RWPE1 (cell line): ENCODE data around the gene WNT9A.
A peak's percentile ranks its signal among the peaks of the same experiment; 100 is the strongest.

Experiments
- CTCF ChIA-PET: fragments of 350-600 bp; sonication (Branson Sonifier 250); formaldehyde crosslinking; extraction: SDS; loops from one replicate; lab custom pipeline; 2021; lab: Yijun Ruan, JAX
- POLR2A ChIA-PET: fragments of 400-600 bp; formaldehyde crosslinking; extraction: SDS; loops from one replicate; lab custom pipeline; 2020; ENCODE audit warnings: antibody characterized with exemption; ENCODE audit not compliant: low non-redundant PET; lab: Yijun Ruan, JAX
- DNase-seq: peaks from one replicate; pipeline ENCODE4 v3.0.0; 2012; ENCODE audit warnings: low spot score
- H3K27ac ChIP-seq: fragments of 450-650 bp; 2 replicates; pipeline ENCODE4 v1.5.1; 2017
- TF ChIP-seq, protein P1 (sequence below): fragments of 450-650 bp; conservative IDR thresholded peaks from 2 replicates; pipeline ENCODE4 v1.5.1; 2017; ENCODE audit warnings: low read depth, mild to moderate bottlenecking

WNT9A gene

DNA sequence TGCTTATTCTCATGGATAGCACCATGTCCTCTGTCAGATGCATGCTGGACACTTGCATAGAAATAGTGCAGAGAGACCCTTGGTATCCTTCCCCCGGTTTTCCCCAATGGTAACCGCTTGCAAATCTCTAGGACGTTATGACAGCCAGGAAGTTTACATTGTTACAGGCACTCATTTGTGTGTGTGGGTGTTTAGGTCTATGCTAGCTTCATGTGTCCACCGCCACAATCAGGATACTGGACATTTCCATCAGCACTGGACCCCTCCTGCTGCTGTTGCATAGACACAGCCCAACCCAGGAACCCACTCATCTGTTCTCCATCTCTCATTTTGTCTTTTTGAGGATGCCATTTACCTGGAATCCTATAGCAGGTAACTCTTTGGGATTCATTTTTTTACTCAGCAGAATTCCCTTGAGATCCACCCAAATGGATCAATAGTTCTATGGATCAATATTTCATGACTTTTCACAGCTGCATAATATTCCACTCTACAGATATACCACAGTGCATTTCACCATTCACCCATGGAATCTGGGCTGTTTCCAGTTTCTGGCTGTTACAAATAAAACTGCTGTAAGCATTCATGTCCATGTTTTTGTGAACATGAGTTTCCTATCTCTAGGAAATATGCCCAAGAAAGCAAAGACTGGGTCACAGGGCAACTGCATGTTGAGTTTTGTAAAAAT lies 6.6 kb upstream of the WNT9A start:
- ChIA-PET POLR2A (no interaction called here), CTCF (interaction anchor here (0.6 to 1.1 kb wide), 4 partner anchors 122 to 224 kb away, joined by 3 to 7 read pairs (median 4); no protein-coding TSS in a partner anchor)
- TF ChIP-seq, protein P1, sequence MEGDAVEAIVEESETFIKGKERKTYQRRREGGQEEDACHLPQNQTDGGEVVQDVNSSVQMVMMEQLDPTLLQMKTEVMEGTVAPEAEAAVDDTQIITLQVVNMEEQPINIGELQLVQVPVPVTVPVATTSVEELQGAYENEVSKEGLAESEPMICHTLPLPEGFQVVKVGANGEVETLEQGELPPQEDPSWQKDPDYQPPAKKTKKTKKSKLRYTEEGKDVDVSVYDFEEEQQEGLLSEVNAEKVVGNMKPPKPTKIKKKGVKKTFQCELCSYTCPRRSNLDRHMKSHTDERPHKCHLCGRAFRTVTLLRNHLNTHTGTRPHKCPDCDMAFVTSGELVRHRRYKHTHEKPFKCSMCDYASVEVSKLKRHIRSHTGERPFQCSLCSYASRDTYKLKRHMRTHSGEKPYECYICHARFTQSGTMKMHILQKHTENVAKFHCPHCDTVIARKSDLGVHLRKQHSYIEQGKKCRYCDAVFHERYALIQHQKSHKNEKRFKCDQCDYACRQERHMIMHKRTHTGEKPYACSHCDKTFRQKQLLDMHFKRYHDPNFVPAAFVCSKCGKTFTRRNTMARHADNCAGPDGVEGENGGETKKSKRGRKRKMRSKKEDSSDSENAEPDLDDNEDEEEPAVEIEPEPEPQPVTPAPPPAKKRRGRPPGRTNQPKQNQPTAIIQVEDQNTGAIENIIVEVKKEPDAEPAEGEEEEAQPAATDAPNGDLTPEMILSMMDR, result 0 out of 2 replicates have a peak, but pooled peaks have one; percentile 1
- no peak for DNase-seq
- H3K27ac ChIP-seq, result no peak overlapping the region

DNA sequence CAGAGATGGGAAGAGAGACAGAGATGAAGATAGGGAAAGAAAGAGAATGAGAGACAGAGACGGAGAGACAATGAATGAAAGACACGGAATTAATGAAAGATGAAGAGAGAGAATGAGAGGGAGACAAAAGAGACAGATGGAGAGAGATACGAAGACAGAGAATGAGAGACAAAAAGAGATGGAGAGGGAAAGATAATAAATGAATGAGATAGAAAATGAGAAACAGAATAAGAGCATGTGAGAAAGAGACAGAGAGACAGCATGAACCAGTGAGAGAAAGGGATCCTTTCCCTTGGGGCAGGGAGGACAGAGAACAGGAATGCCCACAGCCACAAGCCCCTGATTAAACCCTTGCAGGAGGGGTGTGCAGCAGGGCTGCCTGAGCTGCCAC lies 5.3 kb upstream of the WNT9A start:
- TF ChIP-seq, protein P1, result no peak
- DNase-seq, result no peak
- POLR2A ChIA-PET, result no interaction called here
- CTCF ChIA-PET, result interaction anchor here (0.7 to 1.0 kb wide), 2 partner anchors 9 to 19 kb away, joined by 3 read pairs; no protein-coding TSS in a partner anchor
- no peak overlapping the region for H3K27ac ChIP-seq

DNA sequence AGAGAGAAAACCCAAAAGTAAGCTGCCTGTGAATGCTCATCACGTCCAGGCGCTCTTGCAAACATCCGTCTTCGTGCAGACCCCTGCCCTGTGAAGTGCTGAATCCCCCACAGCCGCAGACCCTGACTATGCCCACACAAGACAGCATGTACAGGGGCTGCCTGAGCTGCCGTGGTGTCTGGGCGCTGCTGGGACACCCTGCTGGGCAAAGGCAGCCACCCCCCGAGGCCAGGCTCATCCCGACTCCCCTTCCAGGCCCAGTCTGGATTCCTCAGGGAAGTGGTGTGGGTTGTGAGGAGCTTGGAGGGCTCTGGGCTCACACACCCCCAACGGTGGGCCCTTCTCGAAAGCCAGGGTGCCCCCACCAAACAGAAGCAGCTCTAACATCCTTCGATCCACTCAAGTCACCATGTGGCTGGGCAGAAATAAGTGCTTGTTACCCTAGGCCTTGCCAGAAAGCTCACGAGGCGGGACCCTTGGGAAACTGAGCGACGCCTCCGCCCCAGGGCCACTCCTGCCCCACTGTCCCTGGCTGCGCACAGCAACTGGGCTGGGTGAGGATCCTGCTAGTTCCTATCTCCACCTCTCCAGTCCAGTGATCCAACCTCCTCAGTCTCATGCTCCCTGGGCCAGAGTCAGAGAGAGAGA lies 4.8 kb upstream of the WNT9A start:
- no peak for DNase-seq
- no peak overlapping the region for H3K27ac ChIP-seq
- CTCF ChIA-PET, result interaction anchor here (1.0 kb wide), 1 partner anchor 190 kb away, joined by 3 read pairs; no protein-coding TSS in a partner anchor
- POLR2A ChIA-PET, result no interaction called here
- TF ChIP-seq, protein P1, result no peak

DNA sequence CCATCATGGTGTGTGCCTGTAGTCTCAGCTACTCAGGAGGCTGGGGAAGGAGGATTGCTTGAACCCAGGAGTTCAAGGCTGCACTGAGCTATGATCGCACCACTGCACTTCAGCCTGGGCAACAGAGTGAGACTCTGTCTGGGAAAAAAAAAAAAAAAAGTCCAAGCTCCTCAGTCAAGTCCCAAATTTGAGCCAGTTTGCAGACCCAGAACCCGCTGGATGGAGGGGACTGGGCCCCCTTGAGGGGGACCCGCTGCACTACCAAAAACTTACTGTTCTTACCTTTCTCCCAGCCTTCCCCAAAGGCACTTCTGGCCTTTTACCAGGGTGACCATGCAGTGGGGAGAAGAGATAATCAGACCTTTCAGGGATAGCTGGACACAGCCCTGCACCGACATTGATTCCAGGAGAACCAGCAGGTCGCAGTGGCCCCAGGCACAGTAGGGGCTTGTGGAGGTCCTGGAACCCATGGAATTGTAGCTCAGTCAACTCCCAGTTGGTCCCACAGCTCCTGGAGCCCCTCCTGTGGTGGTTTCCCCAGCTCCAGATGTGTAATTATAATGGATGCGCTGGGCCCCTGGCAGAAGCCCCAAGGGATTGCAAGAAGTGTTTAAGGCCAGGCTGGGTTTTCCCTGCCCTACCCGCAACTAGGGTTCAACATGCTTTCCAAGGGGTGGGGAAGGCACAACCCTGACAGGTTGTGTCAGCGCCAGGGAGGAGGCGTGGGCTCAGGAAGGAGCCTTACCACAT lies 4.1 kb upstream of the WNT9A start:
- no peak for DNase-seq
- ChIA-PET CTCF (interaction anchor here (0.6 to 1.0 kb wide), 2 partner anchors 61 to 190 kb away, joined by 3 read pairs; no protein-coding TSS in a partner anchor), POLR2A (no interaction called here)
- TF ChIP-seq, protein P1, result no peak
- no peak overlapping the region for H3K27ac ChIP-seq

DNA sequence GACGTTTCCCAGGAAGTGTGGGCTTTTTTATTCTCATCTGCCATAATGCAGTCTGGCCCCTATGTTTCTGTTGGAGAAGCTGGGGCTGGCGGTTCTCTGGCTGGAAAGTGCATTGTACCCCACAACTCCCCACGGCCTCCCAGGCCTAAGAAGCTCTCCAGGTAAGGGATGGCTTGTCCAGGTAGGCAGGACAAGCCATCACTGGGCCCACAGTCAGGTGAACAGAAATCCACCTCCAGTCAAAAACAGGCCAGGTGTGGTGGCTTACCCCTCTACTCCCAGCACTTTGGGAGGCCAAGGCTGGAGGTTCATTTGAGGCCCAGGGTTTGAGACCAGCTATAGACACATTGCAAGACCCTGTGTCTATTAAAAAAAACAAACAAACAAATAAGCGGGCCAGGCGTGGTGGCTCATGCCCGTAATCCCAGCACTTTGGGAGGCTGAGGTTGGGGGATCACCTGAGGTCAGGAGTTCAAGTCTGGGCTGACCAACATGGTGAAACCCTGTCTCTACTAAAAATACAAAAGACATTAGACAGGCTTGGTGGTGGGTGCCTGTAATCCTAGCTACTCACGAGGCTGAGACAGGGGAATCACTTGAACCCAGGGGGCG lies 3.1 kb upstream of the WNT9A start:
- CTCF ChIA-PET, result interaction anchor here (0.6 kb wide), 1 partner anchor 62 kb away, joined by 3 read pairs; no protein-coding TSS in a partner anchor
- no peak for DNase-seq
- POLR2A ChIA-PET, result no interaction called here
- H3K27ac ChIP-seq, result 0 out of 2 replicates have a peak overlapping the region, but pooled peaks have one; percentile 5
- TF ChIP-seq, protein P1, result no peak
